Gastroesophageal sphincter (tissue), 3 donors: ENCODE data around the gene KYAT1.

Experiments used
- POLR2A ChIP-seq, 2 donors: fragments of 450-650 bp; IDR thresholded peaks; one replicate each; pipeline ENCODE4 v1.6.1; 2017; ENCODE audit warnings: antibody characterized with exemption in 2 of 2, mild to moderate bottlenecking in 2 of 2, moderate library complexity in 1 of 2
- POLR2AphosphoS5 ChIP-seq: sonication (generic); formaldehyde crosslinking; IDR thresholded peaks from one replicate; pipeline ENCODE4 v1.6.1; 2017; ENCODE audit warnings: antibody characterized with exemption
- TF ChIP-seq, protein P1 (sequence below), 4 experiments: fragments of 200-600 bp in 2 of 4; fragments of 450-650 bp in 2 of 4; sonication (generic) in 1 of 4; IDR thresholded peaks; one replicate each; pipeline ENCODE4 v1.5.1; 2017 to 2019; ENCODE audit warnings: antibody characterized with exemption in 4 of 4, mild to moderate bottlenecking in 2 of 4, moderate library complexity in 2 of 4

GRCh38 chr9:128835246-128836210 is 46.2 kb downstream of the KYAT1 start:
- TF ChIP-seq, protein P1, sequence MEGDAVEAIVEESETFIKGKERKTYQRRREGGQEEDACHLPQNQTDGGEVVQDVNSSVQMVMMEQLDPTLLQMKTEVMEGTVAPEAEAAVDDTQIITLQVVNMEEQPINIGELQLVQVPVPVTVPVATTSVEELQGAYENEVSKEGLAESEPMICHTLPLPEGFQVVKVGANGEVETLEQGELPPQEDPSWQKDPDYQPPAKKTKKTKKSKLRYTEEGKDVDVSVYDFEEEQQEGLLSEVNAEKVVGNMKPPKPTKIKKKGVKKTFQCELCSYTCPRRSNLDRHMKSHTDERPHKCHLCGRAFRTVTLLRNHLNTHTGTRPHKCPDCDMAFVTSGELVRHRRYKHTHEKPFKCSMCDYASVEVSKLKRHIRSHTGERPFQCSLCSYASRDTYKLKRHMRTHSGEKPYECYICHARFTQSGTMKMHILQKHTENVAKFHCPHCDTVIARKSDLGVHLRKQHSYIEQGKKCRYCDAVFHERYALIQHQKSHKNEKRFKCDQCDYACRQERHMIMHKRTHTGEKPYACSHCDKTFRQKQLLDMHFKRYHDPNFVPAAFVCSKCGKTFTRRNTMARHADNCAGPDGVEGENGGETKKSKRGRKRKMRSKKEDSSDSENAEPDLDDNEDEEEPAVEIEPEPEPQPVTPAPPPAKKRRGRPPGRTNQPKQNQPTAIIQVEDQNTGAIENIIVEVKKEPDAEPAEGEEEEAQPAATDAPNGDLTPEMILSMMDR (IDR thresholded peaks at IDR 0.05): no peak
- TF ChIP-seq POLR2AphosphoS5 (no peak), POLR2A (IDR thresholded peaks at IDR 0.05) (no peak)
